GM15510 (cell line): ENCODE data around the gene DENND6A.

Experiments used
- POLR2A ChIP-seq: IDR thresholded peaks from 3 replicates; pipeline ENCODE4 v1.6.1; 2011; ENCODE audit warnings: borderline replicate concordance; ENCODE audit not compliant: insufficient read length; ENCODE audit errors: extremely low read depth

The DENND6A gene, protein sequence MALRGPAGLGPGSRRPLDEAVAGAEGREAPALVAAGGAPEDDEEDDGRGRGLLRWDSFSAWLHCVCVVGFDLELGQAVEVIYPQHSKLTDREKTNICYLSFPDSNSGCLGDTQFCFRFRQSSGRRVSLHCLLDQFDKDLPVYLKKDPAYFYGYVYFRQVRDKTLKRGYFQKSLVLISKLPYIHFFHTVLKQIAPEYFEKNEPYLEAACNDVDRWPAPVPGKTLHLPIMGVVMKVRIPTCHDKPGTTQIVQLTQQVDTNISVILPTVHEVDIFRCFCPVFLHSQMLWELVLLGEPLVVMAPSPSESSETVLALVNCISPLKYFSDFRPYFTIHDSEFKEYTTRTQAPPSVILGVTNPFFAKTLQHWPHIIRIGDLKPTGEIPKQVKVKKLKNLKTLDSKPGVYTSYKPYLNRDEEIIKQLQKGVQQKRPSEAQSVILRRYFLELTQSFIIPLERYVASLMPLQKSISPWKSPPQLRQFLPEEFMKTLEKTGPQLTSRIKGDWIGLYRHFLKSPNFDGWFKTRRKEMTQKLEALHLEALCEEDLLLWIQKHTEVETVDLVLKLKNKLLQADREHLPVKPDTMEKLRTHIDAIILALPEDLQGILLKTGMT

GRCh38 chr3:57692396-57693147 is at the start of gene DENND6A:
Gene DENND6A, minus strand, starts transcription at chr3:57693077. Its CDS starts 59 bp downstream, at chr3:57693018.
- TF ChIP-seq POLR2A, result peak; percentile 94

- no peak for TF ChIP-seq POLR2A
Measured at GRCh38 chr3:57740027-57740426, 47.1 kb upstream of the DENND6A start.

- no peak for TF ChIP-seq POLR2A
Measured at GRCh38 chr3:57738391-57738790, 45.5 kb upstream of the DENND6A start.

DNA sequence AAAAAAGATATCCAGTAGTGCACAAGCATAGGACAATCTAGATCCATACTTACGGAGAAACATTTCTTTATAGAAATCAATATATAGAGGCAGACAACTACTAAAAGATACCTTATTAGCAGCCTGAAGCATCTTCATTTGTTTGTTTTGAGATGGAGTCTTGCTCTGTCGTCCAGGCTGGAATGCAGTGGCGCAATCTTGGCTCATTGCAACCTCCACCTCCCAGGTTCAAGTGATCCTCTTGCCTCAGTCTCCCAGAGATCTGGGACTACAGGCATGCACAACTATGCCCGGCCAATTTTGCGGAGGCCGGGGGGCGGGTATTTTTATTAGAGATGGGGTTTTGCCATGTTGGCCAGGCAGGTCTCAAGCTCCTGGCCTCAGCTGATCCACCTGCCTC is 45.0 kb upstream of the DENND6A start:
- no peak for TF ChIP-seq POLR2A

DNA sequence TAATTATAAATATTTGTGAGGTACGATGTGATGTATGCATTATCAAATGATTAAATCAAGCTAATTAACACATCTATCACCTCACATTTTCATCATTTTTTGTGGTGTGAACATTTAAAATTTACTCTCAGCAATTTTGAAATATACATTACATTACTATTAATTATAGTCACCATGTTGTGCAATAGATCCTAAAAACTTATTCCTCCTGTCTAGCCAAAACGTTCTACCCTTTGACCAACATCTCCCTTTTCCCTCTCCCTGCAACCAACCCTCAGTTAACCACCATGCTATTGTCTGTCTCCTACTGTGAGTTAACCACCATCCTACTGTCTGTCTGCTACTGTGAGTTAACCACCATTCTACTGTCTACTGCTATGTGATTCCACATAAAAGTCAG is 42.5 kb upstream of the DENND6A start:
- TF ChIP-seq POLR2A, result no peak

DNA sequence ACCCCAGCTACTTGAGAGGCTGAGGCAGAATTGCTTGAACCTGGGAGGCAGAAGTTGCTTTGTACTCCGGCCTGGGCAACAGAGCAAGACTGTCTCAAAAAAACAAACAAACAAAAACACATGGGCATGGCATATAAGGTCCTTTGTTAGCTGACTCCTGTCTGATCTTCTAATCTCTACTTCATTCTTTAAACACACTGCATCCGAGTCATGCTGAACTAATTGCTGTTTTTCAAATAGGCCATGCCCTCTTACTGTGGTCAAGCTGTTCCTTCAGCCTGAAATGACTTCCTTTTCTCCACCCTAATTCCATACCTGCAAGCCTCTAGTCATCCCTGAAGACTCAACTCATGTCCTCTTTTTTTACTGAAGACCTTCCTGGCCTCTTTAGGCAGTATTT is 40.9 kb upstream of the DENND6A start:
- no peak for TF ChIP-seq POLR2A

DNA sequence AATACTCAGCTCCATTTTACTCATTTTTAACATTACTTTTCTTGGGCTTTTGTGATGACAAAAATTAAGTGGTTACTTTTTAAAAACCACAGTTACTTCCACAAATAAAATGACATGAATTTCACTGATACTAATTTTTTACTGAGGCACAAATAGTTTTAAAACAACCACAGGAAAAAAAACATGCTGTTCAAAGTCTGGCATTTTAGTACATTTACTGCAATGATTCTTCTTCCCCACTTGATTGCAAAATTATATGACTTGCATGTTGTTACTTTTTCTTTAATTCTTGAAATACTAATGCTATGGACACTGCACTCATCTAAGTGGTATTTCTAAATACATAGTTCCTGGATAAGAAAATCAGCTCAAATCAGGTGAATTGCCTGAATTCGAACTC is 38.4 kb upstream of the DENND6A start:
- TF ChIP-seq POLR2A, result no peak

DNA sequence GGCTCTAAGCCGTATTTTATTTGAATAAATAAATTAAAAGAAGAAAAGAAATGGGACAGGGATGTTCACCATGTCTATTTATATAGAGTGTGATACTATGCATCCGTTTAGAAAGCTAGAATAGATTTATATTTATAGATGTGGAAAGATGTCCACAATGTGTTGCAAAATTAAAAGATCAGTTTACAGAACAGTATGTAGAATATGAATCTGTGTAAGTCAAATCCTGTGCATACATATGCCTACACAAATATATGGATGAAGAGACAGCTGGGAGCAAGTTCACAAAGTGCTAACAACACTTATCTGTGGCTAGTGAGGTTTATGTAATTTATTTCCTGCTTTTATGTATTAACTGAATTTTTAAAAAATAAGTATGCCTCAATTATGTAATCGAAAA is 37.8 kb upstream of the DENND6A start:
- no peak for TF ChIP-seq POLR2A

DNA sequence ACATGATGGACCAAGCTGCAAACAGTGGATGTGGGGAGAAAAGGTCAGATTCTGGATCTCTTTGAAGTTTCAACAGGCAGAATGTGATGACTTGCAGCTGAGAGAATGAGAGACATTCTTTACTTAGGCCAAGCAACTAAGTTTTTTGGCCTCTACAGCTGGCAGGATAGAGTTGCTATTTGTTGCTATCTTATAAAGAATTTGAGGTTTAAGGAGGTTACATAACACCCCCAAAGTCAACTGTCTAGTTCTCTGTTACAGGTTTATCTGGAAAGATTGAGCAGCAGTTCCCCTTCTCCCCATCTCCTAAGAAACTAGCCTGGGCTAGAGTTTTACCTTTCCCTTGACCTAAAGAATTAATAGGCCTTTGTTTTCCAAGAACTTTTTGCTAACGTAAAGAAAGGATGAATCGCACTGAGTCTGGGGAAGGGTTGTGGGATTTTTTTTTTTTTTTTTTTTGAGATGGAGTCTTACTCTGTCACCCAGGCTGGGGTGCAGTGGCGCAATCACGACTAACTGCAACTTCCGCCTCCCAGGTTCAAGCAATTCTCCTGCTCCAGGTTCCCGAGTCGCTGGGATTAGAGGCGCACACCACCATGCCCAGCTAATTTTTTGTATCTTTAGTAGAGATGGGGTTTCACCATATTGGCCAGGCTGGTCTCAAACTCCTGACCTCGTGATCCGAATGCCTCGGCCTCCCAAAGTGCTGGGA is 36.6 kb upstream of the DENND6A start:
- no peak for TF ChIP-seq POLR2A

- TF ChIP-seq POLR2A, result no peak
Measured at GRCh38 chr3:57727106-57727505, 34.2 kb upstream of the DENND6A start.

- no peak for TF ChIP-seq POLR2A
Measured at GRCh38 chr3:57726397-57726796, 33.5 kb upstream of the DENND6A start.

- TF ChIP-seq POLR2A, result no peak
Measured at GRCh38 chr3:57718118-57718517, 25.2 kb upstream of the DENND6A start.

GRCh38 chr3:57717205-57717868 is 24.5 kb upstream of the DENND6A start:
- no peak for TF ChIP-seq POLR2A

DNA sequence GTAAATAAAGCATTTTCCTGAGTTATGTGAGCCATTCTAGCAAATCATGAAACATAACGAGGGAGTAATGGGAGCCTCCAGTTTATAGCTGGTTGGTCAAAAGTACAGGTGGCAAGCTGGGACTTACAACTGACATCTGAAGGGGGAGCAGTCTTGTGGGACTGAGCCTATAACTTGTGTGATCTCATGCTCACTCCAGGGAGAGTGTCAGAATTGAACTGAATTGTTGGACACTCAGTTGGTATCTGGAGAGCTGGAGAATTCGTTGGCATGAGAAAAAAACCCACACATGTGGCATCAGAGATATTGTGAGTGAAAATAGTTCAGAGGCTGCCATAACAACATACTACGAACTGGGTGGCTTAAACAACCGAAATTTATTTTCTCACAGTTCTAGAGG is 22.8 kb upstream of the DENND6A start:
- TF ChIP-seq POLR2A, result no peak
